Skin of body (tissue), 3 donors: ENCODE measurements around the gene ACYP1. TPM values are rescaled to one million over a fixed set of nuclear protein-coding genes. Genes with fewer than 3 reads are reported as not detected.

Experiments
- DNase-seq: peaks from one replicate; lab custom pipeline; 2025; lab: John Stamatoyannopoulos, UW
- small RNA-seq: library from RNA; depleted of rRNA; stranded (forward); fragments of <200 nt; gene quantifications from one replicate; pipeline ENCODE3, GENCODE V24; 2014; ENCODE audit warnings: low replicate concordance
- total RNA-seq: library from RNA; depleted of rRNA; stranded (reverse); fragments of >200 nt; gene quantifications from one replicate; pipeline ENCODE4 v1.2.3, GENCODE V29; 2014

ACYP1 gene
- total RNA-seq, 1 donor from 2014 or later = 9.0 TPM

- no peak for DNase-seq
Observed at GRCh38 chr14:75040959-75041358, 22.9 kb downstream of the ACYP1 start.

GRCh38 chr14:75040507-75040906 lies 23.3 kb downstream of the ACYP1 start:
- no peak for DNase-seq

DNA sequence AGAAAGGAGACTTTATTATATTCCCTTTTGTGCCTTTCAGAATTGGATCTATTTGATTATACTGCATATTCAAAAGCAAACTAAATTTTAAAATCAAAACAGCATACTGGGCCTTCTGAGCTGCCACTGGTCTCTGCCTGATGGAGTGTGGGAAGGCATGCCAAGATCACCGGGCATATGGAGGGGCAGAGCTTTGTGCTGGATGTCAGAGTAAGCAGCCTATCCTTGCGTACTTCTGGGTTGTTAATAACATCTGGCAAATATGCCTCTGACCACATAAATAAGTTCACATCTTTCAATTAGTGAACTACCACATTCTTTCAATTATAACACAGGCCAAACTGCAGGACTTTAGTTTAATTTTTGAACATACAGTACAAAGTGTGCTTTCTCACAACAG lies 30.9 kb downstream of the ACYP1 start:
- no peak for DNase-seq

DNA sequence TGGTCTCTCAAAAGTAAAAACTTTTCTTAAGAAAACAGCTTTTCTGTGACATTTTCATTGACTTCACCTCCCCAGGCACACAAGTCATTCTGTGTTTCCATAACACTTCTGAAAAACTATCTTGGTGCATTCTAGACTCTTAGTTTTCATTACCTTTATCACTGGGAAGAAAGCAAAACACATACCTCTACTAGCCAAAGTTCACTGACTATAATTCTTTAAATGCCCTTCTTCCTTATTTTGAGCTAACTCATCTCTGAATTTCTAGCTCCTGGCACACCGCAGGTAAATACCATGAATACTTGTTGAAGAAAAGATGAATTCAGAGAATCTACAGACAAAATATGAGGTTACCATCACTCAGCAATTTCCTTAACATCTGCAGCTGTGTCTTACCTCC lies 33.7 kb downstream of the ACYP1 start:
- DNase-seq = no peak

DNA sequence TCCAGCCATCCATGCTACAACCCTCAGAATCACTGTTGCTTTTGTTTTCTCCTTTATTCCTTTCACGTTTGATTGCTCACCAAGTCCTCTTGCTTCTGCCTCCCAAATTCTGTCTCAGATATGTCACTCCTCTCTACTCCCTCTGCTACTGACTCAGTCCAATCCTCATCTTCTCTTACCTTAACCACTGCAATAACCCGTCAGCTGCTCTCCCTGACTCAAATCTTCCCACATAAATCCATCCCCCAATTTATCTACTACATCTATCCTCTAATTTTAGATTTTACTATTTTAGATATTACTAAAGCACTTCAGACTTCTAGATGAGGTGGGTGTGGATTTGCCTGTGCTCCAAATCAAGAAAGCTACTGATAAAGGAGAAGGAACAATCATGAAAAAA lies 37.9 kb downstream of the ACYP1 start:
- no peak for DNase-seq

DNA sequence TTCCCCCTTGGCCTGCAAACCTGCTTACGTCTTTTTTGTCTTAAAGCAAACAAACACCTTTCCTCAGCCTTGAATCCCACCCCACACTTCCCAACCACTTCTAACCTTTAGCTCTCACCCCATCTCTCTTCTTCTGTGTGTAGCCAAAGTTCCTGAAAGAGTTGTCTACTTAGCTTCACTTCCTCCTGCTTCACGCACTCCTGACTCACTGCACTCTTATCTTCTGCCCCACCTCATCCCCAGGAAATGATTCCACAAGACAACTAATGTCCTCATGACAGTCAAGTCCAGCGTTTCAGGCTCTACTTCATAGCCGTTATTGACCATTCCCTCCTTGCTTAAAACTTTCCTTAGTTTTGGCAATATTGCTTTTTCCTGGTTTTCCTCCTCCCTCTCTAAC lies 38.7 kb downstream of the ACYP1 start:
- no peak for DNase-seq

GRCh38 chr14:75023108-75023507 lies 40.7 kb downstream of the ACYP1 start:
- no peak for DNase-seq

GRCh38 chr14:75022655-75023054 lies 41.2 kb downstream of the ACYP1 start:
- DNase-seq = no peak

DNA sequence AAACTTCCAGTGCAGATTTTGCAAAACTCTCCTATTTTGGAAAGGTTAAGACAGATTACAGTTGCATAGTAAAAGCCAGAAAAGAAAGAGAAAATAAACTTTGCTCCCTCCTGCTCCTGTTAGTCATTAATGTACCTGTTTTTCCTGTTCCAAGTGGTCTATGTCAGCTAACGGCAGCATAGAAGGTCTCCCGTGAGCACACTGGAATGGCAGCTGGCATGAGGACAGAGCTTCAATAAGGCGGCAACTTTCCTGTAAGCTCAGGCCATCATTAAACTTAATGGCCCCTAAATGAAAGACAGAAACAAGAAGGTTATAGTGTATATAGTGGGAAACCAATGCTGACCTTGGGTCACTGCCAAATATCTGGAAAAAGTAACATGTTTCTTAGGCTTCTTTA lies 45.1 kb downstream of the ACYP1 start:
- DNase-seq = no peak

DNA sequence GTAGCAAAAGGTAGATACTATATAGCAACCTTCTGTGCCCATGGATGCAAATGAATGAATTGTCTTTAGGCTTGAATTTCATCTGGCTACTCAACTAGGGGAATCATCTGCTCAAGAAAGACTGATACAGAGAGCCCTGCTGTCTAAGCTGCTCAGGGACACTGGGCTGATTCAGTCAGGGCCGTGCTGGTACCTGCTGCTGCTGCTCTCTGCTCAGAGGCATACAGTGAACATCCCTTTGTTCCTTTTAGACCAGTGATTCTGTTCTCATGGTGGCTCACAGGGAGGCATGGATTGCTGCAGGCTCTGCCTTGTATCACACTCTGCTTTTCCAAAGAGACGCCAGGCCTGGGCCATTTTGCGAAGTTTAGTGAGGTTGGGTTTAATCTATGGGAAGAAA lies 47.0 kb downstream of the ACYP1 start:
- no peak for DNase-seq

GRCh38 chr14:75015496-75015895 lies 48.3 kb downstream of the ACYP1 start:
- DNase-seq = no peak

GRCh38 chr14:75013290-75013689 lies 50.5 kb downstream of the ACYP1 start:
- DNase-seq = no peak

GRCh38 chr14:75011356-75011994 lies 52.3 kb downstream of the ACYP1 start:
- no peak for DNase-seq

DNA sequence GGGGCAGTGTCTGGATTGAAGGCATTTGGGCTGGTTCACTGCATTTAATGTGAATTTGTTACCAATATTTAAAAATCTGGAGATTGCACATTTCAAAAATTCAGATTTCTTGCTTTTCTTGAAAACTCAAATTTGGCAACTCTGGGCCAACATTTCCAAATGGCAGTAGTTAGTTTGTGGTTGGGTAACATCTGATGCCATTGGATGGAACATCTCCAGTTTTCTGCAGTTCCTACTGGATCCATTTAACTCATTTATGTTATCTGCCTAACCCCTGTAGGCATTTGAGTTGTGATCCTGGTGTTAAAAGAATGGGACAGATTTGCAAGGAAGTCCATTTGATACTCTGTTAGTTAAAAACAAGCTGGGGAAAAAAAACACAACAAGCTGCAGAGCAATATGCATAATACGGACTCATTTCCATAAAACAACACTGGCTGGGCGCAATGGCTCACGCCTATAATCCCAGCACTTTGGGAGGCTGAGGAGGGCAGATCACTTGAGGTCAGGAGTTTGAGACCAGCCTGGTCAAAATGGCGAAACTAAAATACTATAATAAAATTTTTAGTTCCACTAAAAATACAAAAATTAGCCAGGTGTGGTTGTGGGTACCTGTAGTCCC lies 53.2 kb downstream of the ACYP1 start:
- DNase-seq = no peak

- no peak for DNase-seq
Observed at GRCh38 chr14:75009176-75009575, 54.6 kb downstream of the ACYP1 start.

DNA sequence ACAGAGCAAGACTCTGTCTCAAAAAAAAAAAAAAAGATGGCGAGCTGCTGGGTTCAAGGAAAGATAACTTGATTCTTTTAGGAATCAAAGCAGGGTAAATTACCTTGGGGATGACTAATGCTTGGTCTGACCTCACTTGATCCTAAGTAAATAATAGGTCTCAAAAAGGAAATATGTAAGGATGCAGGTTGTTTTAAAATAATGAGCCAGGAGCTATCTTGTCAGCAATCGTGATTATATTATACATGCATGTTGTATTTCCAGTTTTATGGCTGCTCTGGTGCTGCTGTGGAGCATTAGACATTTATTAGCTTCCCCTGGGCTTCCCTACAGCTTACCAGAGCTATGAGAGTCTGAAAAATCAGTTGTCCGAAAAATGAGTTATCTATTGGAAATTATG lies 58.5 kb downstream of the ACYP1 start:
- DNase-seq = no peak

- no peak for DNase-seq
Observed at GRCh38 chr14:75003250-75004027, 60.4 kb downstream of the ACYP1 start.

Small RNA genes lying within 50 kb of the gene (small RNA-seq; reads per million reads assigned to genes)
- gene RNU6-689P = not detected

Other genes starting within 250 kb of the ACYP1 start
- not detected for gene PROX2, start 187.9 kb downstream of the ACYP1 start, total RNA-seq
- gene DLST, start 182.1 kb downstream of the ACYP1 start, total RNA-seq = 68.8 TPM
- gene RPS6KL1, start 140.8 kb downstream of the ACYP1 start, total RNA-seq = 0.99 TPM
- gene PGF, start 108.4 kb downstream of the ACYP1 start, total RNA-seq = 6.3 TPM
- gene EIF2B2, start 61.1 kb downstream of the ACYP1 start, total RNA-seq = 22.6 TPM
- gene MLH3, start 12.6 kb downstream of the ACYP1 start, total RNA-seq = 44.0 TPM
- gene ZC2HC1C, start 5.6 kb upstream of the ACYP1 start, total RNA-seq = 0.59 TPM
- gene NEK9, start 63.0 kb upstream of the ACYP1 start, total RNA-seq = 53.5 TPM
- 127 TPM for gene TMED10, start 112.6 kb upstream of the ACYP1 start, total RNA-seq
- gene FOS, start 214.8 kb upstream of the ACYP1 start, total RNA-seq = 131 TPM